RWPE1 (cell line): Measurements from ENCODE around the gene AP4M1.

Source experiments
- CTCF ChIA-PET: fragments of 350-600 bp; sonication (Branson Sonifier 250); formaldehyde crosslinking; extraction: SDS; loops from one replicate; lab custom pipeline; 2021; lab: Yijun Ruan, JAX
- POLR2A ChIA-PET: fragments of 400-600 bp; formaldehyde crosslinking; extraction: SDS; loops from one replicate; lab custom pipeline; 2020; ENCODE audit warnings: antibody characterized with exemption; ENCODE audit not compliant: low non-redundant PET; lab: Yijun Ruan, JAX
- DNase-seq: peaks from one replicate; pipeline ENCODE4 v3.0.0; 2012; ENCODE audit warnings: low spot score
- H3K27ac ChIP-seq: fragments of 450-650 bp; 2 replicates; pipeline ENCODE4 v1.5.1; 2017
- CTCF ChIP-seq: fragments of 450-650 bp; conservative IDR thresholded peaks from 2 replicates; pipeline ENCODE4 v1.5.1; 2017; ENCODE audit warnings: low read depth, mild to moderate bottlenecking

Gene AP4M1

DNA sequence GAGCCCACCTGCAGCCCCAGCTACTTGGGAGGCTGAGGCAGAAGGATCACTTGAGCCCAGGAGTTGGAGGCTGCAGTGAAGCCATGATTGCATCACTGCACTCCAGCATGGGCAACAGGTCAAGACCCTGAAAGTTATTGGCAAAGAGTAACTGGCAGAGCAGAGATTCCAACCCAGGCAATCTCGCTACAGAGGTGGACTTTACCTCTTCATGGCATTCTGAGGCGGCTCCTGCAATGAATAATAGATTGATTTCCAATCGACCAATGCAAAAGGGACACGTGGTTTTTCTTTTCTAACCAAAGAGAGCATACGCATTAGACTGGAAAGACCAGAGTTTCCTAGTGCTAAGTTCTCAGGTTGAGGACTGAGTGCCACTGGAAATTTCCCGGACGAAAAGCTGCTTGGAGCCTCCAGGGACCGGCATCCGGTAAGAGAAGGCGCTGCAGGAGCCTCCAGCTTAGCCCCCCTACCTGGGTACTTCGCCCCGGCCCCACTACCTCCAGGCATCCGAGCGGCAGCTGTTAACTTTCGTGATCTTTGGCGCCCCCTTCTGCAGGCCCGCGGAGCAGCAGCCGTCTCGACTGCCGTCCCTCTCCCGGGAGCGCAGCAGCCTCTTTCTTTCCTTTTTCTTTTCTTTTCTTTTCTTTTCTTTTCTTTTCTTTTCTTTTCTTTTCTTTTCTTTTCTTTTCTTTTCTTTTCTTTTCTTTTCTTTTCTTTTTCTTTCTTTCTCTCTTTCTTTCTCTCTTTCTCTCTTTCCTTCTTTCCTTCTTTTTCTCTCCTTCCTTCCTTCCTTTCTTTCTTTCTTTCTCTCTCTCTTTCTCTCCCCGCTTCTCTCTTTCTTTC, 29.4 kb downstream of the AP4M1 start:
- POLR2A ChIA-PET = no interaction called here

GRCh38 chr7:100132126-100132525, 30.7 kb downstream of the AP4M1 start:
- DNase-seq = no peak
- CTCF ChIA-PET = interaction anchor here (0.7 to 1.2 kb wide), 8 partner anchors 22 to 288 kb away, joined by 3 to 7 read pairs (median 4); partner anchors contain the start of gene GPC2
- TF ChIP-seq CTCF = no peak
- POLR2A ChIA-PET = interaction anchor here (0.6 kb wide), 1 partner anchor 25 kb away, joined by 3 read pairs; no protein-coding TSS in a partner anchor
- H3K27ac ChIP-seq = no peak overlapping the region

More for the DNA sequence above, 29.4 kb downstream of the AP4M1 start:
- CTCF ChIA-PET = interaction anchor here (0.5 to 1.6 kb wide), 13 partner anchors 8 to 289 kb away, joined by 3 to 6 read pairs (median 4); partner anchors contain the start of genes AP4M1, MCM7, PVRIG and STAG3
- no peak for DNase-seq
- peak; percentile 98 for TF ChIP-seq CTCF
- H3K27ac ChIP-seq = no peak overlapping the region

GRCh38 chr7:100132697-100133151, 31.3 kb downstream of the AP4M1 start:
- POLR2A ChIA-PET = interaction anchor here (0.6 kb wide), 2 partner anchors 14 to 25 kb away, joined by 3 to 6 read pairs; no protein-coding TSS in a partner anchor
- CTCF ChIA-PET = interaction anchor here (0.5 to 1.1 kb wide), 13 partner anchors 22 to 574 kb away, joined by 3 to 7 read pairs (median 3); partner anchors contain the start of gene GPC2

GRCh38 chr7:100137851-100138760, 36.7 kb downstream of the AP4M1 start:
- CTCF ChIA-PET = interaction anchor here (0.6 to 0.7 kb wide), 3 partner anchors 7 to 123 kb away, joined by 4 to 6 read pairs (median 5); no protein-coding TSS in a partner anchor
- POLR2A ChIA-PET = no interaction called here
- H3K27ac ChIP-seq = no peak overlapping the region
- no peak for DNase-seq
- no peak for TF ChIP-seq CTCF

More at GRCh38 chr7:100132697-100133151, 31.3 kb downstream of the AP4M1 start:
- peak; percentile 77 for DNase-seq
- TF ChIP-seq CTCF = peak; percentile 97
- no peak overlapping the region for H3K27ac ChIP-seq

GRCh38 chr7:100141555-100141949, 40.1 kb downstream of the AP4M1 start:
- no peak overlapping the region for H3K27ac ChIP-seq
- ChIA-PET POLR2A (interaction anchor here (0.8 kb wide), 1 partner anchor 208 kb away, joined by 3 read pairs; no protein-coding TSS in a partner anchor), CTCF (interaction anchor here (0.7 kb wide), 1 partner anchor 11 kb away, joined by 6 read pairs; no protein-coding TSS in a partner anchor)
- no peak for DNase-seq
- no peak for TF ChIP-seq CTCF
